Esophagus squamous epithelium (tissue), 5 donors: Measurements from ENCODE around the gene NXPE4. TPM values are rescaled to one million over a fixed set of nuclear protein-coding genes. Genes with fewer than 3 reads are reported as not detected.
"Not testable (repeated sequence)": the region's sequence is repeated elsewhere in the genome, so short reads cannot be mapped to it uniquely, and the experiment has no call there.

Source experiments
- DNase-seq: peaks from one replicate; lab custom pipeline; 2025; lab: John Stamatoyannopoulos, UW
- H3K27ac ChIP-seq, 4 donors: fragments of 200-600 bp; sonication (generic); one replicate each; pipeline ENCODE4 v1.5.1; 2016 to 2019; ENCODE audit warnings: mild to moderate bottlenecking in 1 of 4
- H3K27me3 ChIP-seq, 4 donors: fragments of 200-600 bp; sonication (generic); 1 replicate in 3 of 4; 2 replicates in 1 of 4; pipeline versions ENCODE4 v1.5.1 to v1.6.0; 2017 to 2021; ENCODE audit warnings: antibody characterized with exemption in 1 of 4
- H3K36me3 ChIP-seq, 3 donors: fragments of 200-600 bp; sonication (generic); one replicate each; pipeline ENCODE4 v1.5.1; 2016 to 2019
- H3K4me1 ChIP-seq, 3 donors: fragments of 200-600 bp; sonication (generic); one replicate each; pipeline ENCODE4 v1.5.1; 2017 to 2019
- H3K4me3 ChIP-seq, 4 donors: fragments of 200-600 bp; sonication (generic); 1 replicate in 3 of 4; 2 replicates in 1 of 4; pipeline ENCODE4 v1.5.1; 2016 to 2019; ENCODE audit warnings: mild to moderate bottlenecking in 2 of 4, moderate library complexity in 1 of 4
- H3K9me3 ChIP-seq, 3 donors: fragments of 200-600 bp; sonication (generic); one replicate each; pipeline ENCODE4 v1.5.1; 2016 to 2019
- CTCF ChIP-seq, 6 experiments: fragments of 450-650 bp in 4 of 6; fragments of 200-600 bp in 2 of 6; sonication (generic) in 2 of 6; IDR thresholded peaks; one replicate each; pipeline ENCODE4 v1.5.1; 2016 to 2019; ENCODE audit warnings: antibody characterized with exemption in 6 of 6, mild to moderate bottlenecking in 4 of 6, moderate library complexity in 4 of 6
- POLR2A ChIP-seq, 4 donors: fragments of 450-650 bp; IDR thresholded peaks; one replicate each; pipeline ENCODE4 v1.6.1; 2017; ENCODE audit warnings: antibody characterized with exemption in 4 of 4, mild to moderate bottlenecking in 4 of 4, moderate library complexity in 3 of 4
- WGBS, 2 donors: methylation state at CpG; one replicate each; pipeline ENCODE4 v1.1.5; 2018; 5-methylcytosine and 5-hydroxymethylcytosine counted together
- intact Hi-C: fragments of 100-400 bp; cut with DNase I; formaldehyde crosslinking; loops from one replicate; pipeline ENCODE4 v1.15.0; 2022
- total RNA-seq, 4 donors: library from RNA; depleted of rRNA; stranded (reverse); fragments of >200 nt; gene quantifications; one replicate each; pipeline ENCODE4 v1.1.0, GENCODE V29; 2016
- donor health status: DM: yes; HTN: yes; CAD: no.

NXPE4 gene
- total RNA-seq, 4 donors from 2014 or later, result 0.15 TPM; not detected in 3

GRCh38 chr11:114612686-114613085 is 17.1 kb upstream of the NXPE4 start:
- Histone ChIP-seq H3K36me3 (no peaks in the 10 kb centered on the region), H3K9me3 (peaks cover 0 to 13% (median 0%) of the 10 kb centered on the region in 3 donors), H3K4me3 (no peak overlapping the region), H3K27ac (no peak overlapping the region), H3K27me3 (no peaks in the 10 kb centered on the region), H3K4me1 (no peaks in the 10 kb centered on the region)
- intact Hi-C loops, result no loop called here
- no peak for DNase-seq
- TF ChIP-seq POLR2A (IDR thresholded peaks at IDR 0.05), result no peak
- no peak for TF ChIP-seq CTCF (IDR thresholded peaks at IDR 0.05)
- WGBS, 2 donors, result 84 to 89% methylated on average over 9 of the region's 9 CpGs

GRCh38 chr11:114612199-114612598 is 16.6 kb upstream of the NXPE4 start:
- H3K36me3 ChIP-seq, intact Hi-C loops, H3K27me3 ChIP-seq, DNase-seq, H3K27ac ChIP-seq, H3K4me1 ChIP-seq, H3K9me3 ChIP-seq, H3K4me3 ChIP-seq: not testable (repeated sequence)
- 77 to 90% methylated on average over 8 to 9 of the region's 9 CpGs for WGBS, 2 donors

- H3K27me3 ChIP-seq, result no peaks in the 10 kb centered on the region
- TF ChIP-seq CTCF (IDR thresholded peaks at IDR 0.05) (peak in 2 of 6 experiments; percentile 19 to 32), POLR2A (IDR thresholded peaks at IDR 0.05) (no peak)
- H3K4me3 ChIP-seq, result no peak overlapping the region
- DNase-seq, result no peak
- 70 to 87% methylated on average over 17 to 18 of the region's 18 CpGs for WGBS, 2 donors
- intact Hi-C loops, result no loop called here
- H3K4me1 ChIP-seq, result no peaks in the 10 kb centered on the region
- H3K9me3 ChIP-seq, result peaks cover 0 to 8% (median 0%) of the 10 kb centered on the region in 3 donors
- no peaks in the 10 kb centered on the region for H3K36me3 ChIP-seq
- H3K27ac ChIP-seq, result no peak overlapping the region
Observed at GRCh38 chr11:114610984-114611944, 15.7 kb upstream of the NXPE4 start.

GRCh38 chr11:114610550-114610949 is 15.0 kb upstream of the NXPE4 start:
- 80 to 85% methylated on average over 9 to 10 of the region's 10 CpGs for WGBS, 2 donors
- Histone ChIP-seq H3K36me3 (no peaks in the 10 kb centered on the region), H3K27me3 (no peaks in the 10 kb centered on the region)

GRCh38 chr11:114609429-114609828 is 13.8 kb upstream of the NXPE4 start:
- H3K27ac ChIP-seq, result no peak overlapping the region
- H3K27me3 ChIP-seq, result no peaks in the 10 kb centered on the region
- 72 to 73% methylated on average over 8 to 9 of the region's 9 CpGs for WGBS, 2 donors
- no peaks in the 10 kb centered on the region for H3K36me3 ChIP-seq
- peaks cover 0 to 8% (median 0%) of the 10 kb centered on the region in 3 donors for H3K9me3 ChIP-seq
- DNase-seq, result no peak
- H3K4me1 ChIP-seq, result no peaks in the 10 kb centered on the region
- no peak for TF ChIP-seq CTCF (IDR thresholded peaks at IDR 0.05)
- no peak for TF ChIP-seq POLR2A (IDR thresholded peaks at IDR 0.05)
- H3K4me3 ChIP-seq, result no peak overlapping the region
- intact Hi-C loops, result no loop called here

More at GRCh38 chr11:114610550-114610949, 15.0 kb upstream of the NXPE4 start:
- no peak for DNase-seq
- TF ChIP-seq POLR2A (IDR thresholded peaks at IDR 0.05) (no peak), CTCF (IDR thresholded peaks at IDR 0.05) (no peak)
- H3K27ac ChIP-seq, result no peak overlapping the region
- intact Hi-C loops, result no loop called here
- H3K4me1 ChIP-seq, result no peaks in the 10 kb centered on the region
- H3K4me3 ChIP-seq, result no peak overlapping the region
- H3K9me3 ChIP-seq, result peaks cover 0 to 8% (median 0%) of the 10 kb centered on the region in 3 donors

GRCh38 chr11:114608605-114609004 is 13.0 kb upstream of the NXPE4 start:
- H3K27me3 ChIP-seq, intact Hi-C loops, H3K4me3 ChIP-seq, H3K36me3 ChIP-seq, DNase-seq, H3K9me3 ChIP-seq, H3K4me1 ChIP-seq, H3K27ac ChIP-seq: not testable (repeated sequence)
- WGBS, 2 donors, result 73 to 75% methylated on average over 9 of the region's 9 CpGs
